ENCODE data around the gene DNAH17. TPM values are rescaled to one million over a fixed set of nuclear protein-coding genes. Genes with fewer than 3 reads are reported as not detected.

DNAH17 gene
- total RNA-seq, 4 donors from 2014 or later = 0.22 to 0.51 TPM; not detected in 2

- no peak for TF ChIP-seq CTCF (IDR thresholded peaks at IDR 0.05; ENCODE audit: low read depth)
Measured at GRCh38 chr17:78397681-78398101, 179.5 kb downstream of the DNAH17 start.

DNA sequence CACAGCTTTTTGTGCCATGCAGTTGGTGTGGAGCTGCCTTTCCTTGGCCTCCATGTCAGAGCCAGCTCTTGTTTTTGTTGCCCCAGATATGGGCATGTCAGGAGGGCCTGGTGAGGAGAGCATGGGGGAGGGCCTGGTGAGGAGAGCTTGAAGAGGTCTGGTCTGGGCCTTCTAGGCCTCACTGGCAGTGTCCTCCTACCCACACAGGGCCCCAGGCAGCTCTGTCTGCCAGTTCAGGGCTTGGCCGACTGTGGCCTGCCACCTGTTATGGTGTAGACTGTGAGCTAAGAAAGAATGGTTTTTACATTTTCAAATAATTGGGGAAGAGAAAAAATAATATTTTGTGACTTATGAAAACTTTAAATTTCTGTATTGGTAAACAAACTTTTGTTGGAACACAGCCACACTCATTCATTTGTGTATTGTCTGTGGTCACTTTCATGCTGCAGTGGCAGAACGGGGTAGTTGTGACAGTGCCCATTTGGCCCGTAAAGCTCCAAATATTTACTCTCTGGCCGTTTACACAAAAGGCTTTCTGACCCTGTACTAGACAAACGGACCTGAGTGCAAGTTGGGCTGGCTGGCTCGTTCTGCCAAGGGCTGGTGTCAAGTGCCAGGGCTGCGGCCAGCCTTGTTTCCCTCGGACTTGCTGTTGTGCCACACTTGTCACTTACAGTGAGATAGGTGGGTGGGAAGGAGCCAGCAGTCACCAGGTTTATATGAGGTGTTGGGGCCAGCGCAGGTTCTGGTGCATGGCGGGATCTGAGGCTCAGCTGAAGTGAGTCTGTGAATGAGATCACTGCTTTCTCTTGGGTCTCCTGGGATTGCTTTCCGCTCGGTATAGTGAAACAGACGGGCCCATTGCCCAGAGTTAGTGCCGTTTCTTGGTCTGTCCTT lies 180.5 kb downstream of the DNAH17 start:
- no peak for TF ChIP-seq CTCF (IDR thresholded peaks at IDR 0.05; ENCODE audit: low read depth)

DNA sequence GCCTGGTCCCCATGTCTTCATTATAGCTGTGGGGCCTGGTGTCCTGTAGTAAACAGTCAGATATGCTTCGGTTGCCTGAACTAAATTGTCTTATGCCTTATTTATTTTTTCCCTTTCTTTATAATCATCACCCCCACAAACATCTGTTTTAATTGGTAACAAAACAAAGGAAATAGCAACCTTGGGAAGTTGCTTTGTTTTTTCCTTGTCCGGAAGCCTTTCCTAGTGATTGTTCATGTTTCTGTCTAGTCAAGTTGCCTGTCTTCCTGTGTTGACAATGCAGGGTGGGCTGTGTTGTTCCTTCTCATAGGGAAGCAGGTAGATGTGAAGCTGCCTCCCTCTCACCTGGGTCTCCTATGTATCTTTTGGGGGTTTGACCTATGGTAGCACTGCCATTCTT lies 182.0 kb downstream of the DNAH17 start:
- no peak for TF ChIP-seq CTCF (IDR thresholded peaks at IDR 0.05; ENCODE audit: low read depth)

GRCh38 chr17:78394209-78394608 lies 183.0 kb downstream of the DNAH17 start:
- no peak for TF ChIP-seq CTCF (IDR thresholded peaks at IDR 0.05; ENCODE audit: low read depth)

DNA sequence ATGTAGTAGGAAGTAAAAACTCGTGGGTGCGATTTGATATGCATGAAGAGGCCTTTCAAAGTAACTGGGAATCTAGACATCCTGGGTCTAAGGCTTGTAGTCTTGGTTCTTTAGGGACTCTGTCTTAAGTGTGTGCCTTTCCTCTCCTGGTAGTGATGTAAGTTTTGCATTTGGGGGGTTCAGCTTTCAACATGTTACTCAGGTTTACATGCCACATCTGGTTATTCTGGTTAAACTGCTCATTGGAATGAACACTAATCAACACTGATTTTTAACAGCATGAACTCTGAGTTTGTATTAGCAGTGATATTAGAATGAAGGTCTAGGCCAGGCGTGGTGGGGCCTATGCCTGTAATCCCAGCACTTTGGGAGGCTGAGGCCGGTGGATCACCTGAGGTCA lies 183.6 kb downstream of the DNAH17 start:
- no peak for TF ChIP-seq CTCF (IDR thresholded peaks at IDR 0.05; ENCODE audit: low read depth)

GRCh38 chr17:78392295-78392694 lies 184.9 kb downstream of the DNAH17 start:
- no peak for TF ChIP-seq CTCF (IDR thresholded peaks at IDR 0.05; ENCODE audit: low read depth)

DNA sequence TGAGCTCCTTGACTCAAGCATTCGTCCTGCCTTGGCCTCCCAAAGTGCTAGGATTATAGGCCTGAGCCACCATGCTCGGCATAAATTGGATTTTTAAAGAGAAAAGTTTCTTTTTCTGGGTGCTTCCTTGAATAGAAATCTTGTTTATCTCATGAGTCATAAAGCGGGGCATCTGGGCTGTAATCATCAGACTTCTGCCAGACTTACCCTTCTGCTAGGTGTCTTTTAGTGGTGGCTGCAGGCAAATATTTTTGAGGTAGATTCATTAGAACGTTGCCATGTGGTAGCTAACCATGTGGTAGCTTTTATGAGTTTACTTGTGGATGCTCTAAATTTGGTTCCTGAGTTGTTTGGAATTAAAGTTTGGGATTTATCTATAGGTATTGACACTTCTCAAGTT lies 185.4 kb downstream of the DNAH17 start:
- no peak for TF ChIP-seq CTCF (IDR thresholded peaks at IDR 0.05; ENCODE audit: low read depth)

Measured in subcutaneous adipose tissue (tissue), 4 donors.